Hypothalamus (tissue), 51 donors: ENCODE measurements around the gene SCAANT1.

Source experiments
- DNase-seq, 51 donors: peaks; one replicate each; lab custom pipeline; 2025; lab: John Stamatoyannopoulos, UW

SCAANT1 gene

GRCh38 chr3:63911873-63912767, at the start of gene SCAANT1:
Gene SCAANT1, minus strand, starts transcription at chr3:63912383.
- DNase-seq = peak; percentile 34 to 88 (median 75)

GRCh38 chr3:63961891-63962290, 49.7 kb upstream of the SCAANT1 start:
- peak in 1 of 51 donors; percentile 29 for DNase-seq

- DNase-seq = peak in 14 of 51 donors; percentile 3 to 15 (median 10)
Observed at GRCh38 chr3:63960048-63960711, 48.0 kb upstream of the SCAANT1 start.

GRCh38 chr3:63959146-63959545, 47.0 kb upstream of the SCAANT1 start:
- DNase-seq = no peak

- no peak for DNase-seq
Observed at GRCh38 chr3:63955830-63956545, 43.8 kb upstream of the SCAANT1 start.

GRCh38 chr3:63955036-63955650, 43.0 kb upstream of the SCAANT1 start:
- no peak for DNase-seq

GRCh38 chr3:63954182-63954581, 42.0 kb upstream of the SCAANT1 start:
- no peak for DNase-seq

GRCh38 chr3:63952248-63952594, 40.0 kb upstream of the SCAANT1 start:
- DNase-seq = no peak

- DNase-seq = no peak
Observed at GRCh38 chr3:63951492-63952247, 39.5 kb upstream of the SCAANT1 start.

GRCh38 chr3:63950698-63951097, 38.5 kb upstream of the SCAANT1 start:
- no peak for DNase-seq

- no peak for DNase-seq
Observed at GRCh38 chr3:63949005-63949404, 36.8 kb upstream of the SCAANT1 start.

- no peak for DNase-seq
Observed at GRCh38 chr3:63947594-63947993, 35.4 kb upstream of the SCAANT1 start.

- DNase-seq = no peak
Observed at GRCh38 chr3:63946753-63947152, 34.6 kb upstream of the SCAANT1 start.

GRCh38 chr3:63945558-63946096, 33.4 kb upstream of the SCAANT1 start:
- no peak for DNase-seq

GRCh38 chr3:63943678-63944077, 31.5 kb upstream of the SCAANT1 start:
- DNase-seq = no peak

GRCh38 chr3:63942528-63942927, 30.3 kb upstream of the SCAANT1 start:
- no peak for DNase-seq

- DNase-seq = no peak
Observed at GRCh38 chr3:63940389-63940757, 28.2 kb upstream of the SCAANT1 start.

GRCh38 chr3:63937661-63938651, 25.8 kb upstream of the SCAANT1 start:
- DNase-seq = no peak

- no peak for DNase-seq
Observed at GRCh38 chr3:63936925-63937324, 24.7 kb upstream of the SCAANT1 start.
